GM21381 (cell line): Measurements from ENCODE around the gene SYT17.

Experiments
- ATAC-seq: cut with Tn5 transposase; IDR thresholded peaks from one replicate; pipeline ENCODE4 v1.9.1; 2021; ENCODE audit warnings: mild to moderate bottlenecking, moderate library complexity; ENCODE audit not compliant: unreplicated experiment

The SYT17 gene

DNA sequence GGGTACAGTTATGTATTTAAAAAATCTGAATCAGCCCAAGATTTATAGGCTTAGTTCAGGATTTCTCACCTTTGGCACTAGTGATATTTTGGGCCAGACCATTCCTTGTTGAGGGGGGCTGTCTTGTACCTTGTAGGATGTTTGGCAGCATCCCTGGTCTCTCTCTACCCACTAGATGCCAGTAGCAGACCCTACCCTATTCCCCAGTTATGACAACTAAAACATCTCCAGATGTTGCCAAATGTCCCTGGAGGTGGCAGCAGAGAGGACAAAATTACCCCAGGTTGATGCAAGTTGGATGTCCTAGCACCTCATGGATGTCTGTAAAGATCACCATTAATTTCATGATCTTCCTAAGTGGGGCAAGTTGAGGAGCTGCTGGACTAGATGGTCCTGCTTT lies 45.8 kb downstream of the SYT17 start:
- ATAC-seq = no peak

DNA sequence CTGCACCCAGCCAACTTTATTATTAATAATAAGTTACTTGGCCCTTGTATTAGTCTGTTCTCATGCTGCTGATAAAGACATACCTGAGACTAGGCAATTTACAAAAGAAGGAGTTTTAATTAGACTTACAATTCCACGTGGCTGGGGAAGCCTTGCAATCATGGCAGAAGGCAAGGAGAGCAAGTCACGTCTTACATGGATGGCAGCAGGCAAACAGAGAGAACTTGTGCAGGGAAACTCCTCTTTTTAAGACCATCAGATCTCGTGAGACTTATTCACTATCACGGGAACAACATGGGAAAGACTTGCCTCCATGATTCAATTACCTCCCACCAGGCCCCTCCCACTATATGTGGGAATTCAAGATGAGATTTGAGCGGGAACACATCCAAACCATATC lies 47.7 kb downstream of the SYT17 start:
- no peak for ATAC-seq

DNA sequence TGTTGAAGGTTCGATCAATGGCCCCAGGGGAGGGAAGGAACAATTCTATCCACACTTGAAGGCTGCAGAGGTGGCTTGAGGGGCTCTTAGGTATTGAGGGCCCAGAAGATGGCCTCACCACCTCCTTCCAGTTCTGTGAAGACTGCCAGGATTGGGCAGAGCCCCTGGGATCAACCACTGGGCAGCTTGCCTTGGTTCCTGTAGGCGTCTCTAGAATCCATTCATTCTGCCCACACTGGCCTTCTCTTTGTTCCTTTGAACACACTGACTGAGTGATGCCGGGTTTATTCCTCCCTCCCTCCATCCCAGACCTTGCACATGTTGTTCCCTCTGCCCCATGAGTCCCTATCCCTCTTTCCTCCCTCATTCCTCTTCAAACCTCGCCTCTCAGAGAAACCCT lies 50.5 kb downstream of the SYT17 start:
- ATAC-seq = no peak

DNA sequence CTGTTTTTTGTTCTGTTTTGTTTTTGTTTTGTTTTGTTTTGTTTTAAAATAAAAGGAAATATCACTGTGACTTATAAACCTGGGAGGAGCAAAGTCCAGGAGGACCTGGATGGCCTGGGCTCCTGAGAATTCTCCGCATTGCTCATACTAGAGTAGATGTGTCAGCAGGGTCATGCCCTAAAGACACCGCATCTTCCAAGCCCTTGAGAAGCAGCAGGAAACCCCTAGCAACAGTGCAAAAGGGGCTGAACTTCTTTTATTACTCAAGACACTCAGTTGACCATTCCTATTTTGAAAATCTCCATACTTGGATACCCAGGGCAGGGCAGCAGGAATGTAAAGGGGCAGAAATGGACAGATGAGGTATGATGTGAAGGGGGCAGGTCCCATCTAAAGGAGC lies 51.8 kb downstream of the SYT17 start:
- no peak for ATAC-seq

DNA sequence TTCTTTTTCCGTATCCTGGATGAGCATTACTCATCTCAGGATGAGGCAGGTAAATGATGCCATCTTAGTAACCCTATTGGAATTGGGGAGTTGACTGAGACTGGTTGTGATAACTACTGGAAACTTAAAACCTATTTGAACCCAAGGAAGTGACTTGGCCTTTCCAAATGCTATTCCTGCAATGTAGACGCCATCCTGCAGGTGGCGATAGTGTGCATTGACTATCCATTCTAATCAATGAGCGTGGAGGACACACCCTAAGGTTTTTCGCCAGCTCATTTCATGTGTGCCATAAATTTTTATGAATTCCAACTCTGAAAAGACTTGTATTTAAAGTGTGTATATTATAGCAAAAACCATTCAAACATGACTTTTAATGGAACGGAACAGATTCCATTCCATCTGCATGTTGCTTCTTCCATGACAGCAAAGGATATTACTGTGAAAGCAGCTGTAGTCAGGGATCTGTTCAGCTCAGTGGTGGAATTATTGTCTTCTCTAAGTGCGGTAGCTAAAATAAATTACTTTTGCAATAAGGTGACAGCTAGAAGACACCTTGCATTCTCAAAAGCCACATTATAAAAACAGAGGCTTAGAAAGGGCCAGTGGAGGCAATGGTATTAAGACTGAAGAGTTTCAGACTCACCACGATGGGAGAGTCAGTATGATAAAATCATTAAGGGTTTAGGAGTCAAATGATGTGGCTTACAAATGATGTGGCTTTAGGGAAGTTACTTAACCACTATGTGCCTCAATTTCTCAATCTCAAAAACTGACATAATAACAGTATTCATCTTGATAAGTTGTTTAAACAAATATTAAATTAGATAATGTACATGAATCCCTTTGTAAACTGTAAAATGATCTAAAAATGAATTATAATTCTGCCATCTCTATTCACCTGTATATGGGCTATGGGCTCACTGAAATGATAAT lies 55.5 kb downstream of the SYT17 start:
- no peak for ATAC-seq

DNA sequence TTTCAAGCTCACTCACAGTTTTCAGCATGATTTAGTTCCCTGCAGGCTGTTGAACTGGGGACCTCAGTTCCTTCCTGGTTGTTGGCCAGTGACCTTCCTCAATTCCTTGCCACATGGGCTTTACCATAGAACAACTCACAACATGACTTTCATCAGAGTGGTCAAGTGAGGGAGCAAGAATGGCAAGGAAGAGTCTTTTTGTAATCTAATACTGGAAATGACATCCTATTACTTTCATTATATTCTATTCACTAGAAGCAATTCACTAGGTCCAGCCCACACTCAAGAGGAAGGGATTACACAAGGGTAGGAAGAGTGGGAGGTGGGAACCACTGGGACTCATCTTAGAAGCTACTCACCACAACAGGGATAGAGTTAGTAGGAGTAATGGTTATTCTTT lies 57.6 kb downstream of the SYT17 start:
- no peak for ATAC-seq

DNA sequence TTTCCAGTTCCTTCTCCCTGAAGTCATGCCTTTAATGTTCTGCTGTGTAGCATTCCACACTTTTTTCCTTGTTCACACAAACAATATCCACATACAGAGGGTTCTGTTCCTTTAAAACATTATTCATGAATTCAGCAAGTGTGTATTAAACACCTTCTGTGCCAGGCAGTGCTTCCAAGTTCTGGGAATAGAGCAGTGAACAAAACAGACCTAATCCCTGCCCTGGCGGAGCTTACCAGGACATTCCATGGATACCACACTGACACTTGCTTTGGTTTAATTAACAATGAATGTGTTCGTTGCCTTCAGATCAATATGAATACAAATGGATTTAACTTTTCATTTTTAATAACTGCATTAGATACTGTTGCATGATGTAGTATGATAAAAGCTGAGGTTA lies 59.6 kb downstream of the SYT17 start:
- no peak for ATAC-seq

DNA sequence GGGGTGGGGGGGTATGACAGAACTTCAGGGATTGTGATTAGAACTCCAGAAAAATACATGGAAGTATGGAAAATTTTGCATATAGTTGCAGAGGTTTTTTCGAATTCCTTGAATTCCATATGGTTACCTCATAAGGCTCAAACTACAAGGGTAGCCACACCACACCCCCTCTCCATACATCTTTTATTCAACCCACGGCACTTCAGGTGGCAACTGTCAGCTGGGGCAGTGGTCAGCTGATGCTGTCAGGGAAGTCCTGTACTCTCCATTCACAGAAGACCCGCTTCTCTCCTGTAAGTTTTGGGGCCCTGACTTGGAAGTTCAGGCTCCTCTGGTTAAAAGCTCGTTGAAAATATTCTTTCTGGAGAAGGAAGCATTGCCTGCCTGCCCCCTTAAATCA lies 60.0 kb downstream of the SYT17 start:
- ATAC-seq = no peak

DNA sequence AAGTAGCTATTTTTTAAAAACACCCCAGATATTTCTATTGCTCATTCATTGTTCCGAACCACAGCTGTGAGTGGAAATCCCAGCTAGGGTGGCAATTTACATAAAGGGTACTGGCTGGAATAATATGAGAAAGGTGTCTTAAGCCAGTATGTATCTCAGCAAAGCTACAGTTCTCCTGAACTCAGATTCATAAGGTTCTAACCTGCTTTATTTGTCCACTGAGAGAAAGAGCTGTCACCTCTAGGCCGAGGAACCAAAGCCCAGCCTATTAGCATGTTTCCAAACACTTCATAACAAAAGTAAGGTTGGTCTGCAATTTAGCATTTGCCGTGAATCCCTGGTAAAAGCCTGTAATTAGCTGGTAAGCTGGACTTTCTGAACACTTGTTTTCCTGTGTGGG lies 60.5 kb downstream of the SYT17 start:
- no peak for ATAC-seq

DNA sequence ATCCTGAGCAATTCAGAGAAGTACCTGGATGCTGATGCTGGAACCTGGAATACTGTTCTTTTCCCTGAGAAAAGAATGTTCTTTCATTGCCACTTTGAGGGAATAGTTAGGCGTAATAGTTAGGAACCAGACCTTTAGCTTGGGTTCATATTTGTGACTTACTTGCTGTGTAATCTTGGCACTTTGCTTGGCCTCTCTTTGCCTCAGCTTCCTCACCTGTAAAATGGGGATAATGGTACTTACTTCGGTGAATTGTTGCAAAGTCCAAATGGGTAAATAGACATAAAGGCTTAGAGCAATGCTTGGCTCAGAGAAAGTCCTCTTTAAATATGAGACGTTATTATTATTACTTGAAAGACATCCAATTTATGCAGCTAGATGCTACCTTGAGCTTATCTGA lies 62.5 kb downstream of the SYT17 start:
- no peak for ATAC-seq

DNA sequence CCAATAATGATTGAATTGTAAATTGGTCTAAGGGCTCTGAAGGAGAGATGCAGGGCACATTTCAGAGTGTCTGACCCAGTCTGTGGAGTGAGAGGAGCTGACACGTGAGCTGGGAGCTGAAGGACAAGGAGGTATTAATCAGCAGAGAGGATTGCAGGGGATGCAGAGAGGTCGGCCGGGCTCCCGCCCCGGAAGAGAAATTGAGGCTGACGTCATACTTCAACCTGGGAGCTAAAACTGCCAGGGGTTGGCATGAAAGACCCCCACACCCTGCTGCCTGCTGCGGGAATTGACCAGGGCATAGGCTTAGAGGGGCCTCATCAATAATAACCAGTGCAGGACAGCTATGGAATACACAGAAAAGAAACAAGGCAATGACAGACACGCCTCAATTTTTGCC lies 63.8 kb downstream of the SYT17 start:
- no peak for ATAC-seq

DNA sequence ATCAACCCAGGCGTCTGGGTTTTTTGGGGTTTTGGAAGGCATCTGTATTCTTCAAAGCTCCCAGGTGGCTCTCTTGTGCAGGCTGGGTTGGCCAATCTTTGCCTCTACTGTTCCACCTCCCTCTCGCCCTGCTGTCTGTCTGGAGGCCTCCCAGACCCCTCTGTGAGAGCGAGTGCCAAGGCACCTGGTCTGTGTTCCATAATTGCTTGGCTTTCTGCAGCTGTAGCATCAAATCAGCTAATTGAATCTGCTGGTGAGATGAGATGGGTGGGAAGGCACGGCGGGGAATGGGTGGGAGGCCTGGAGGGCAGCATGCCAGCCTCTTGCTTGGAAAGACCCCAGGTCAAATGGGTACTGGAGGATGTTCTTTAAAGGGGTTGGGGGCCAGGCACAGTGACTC lies 64.9 kb downstream of the SYT17 start:
- ATAC-seq = no peak

DNA sequence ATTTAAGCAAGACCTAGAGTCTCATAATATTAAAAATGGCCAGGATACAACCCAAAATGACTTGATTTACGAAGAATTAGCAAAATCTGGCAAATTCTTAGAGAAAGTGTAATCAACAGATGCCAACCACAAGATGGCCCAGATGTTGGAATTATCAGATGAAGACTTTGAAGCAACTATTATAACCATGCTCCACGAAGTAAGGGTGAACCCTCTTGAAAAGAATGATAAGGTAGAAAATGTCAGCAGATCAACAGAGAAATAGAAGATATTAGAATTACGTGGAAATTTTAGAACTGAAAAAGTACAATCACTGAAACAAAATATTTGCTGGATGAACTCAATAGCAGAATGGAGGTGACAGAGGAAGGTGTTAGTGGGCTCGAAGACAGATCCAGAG lies 67.4 kb downstream of the SYT17 start:
- ATAC-seq = no peak

DNA sequence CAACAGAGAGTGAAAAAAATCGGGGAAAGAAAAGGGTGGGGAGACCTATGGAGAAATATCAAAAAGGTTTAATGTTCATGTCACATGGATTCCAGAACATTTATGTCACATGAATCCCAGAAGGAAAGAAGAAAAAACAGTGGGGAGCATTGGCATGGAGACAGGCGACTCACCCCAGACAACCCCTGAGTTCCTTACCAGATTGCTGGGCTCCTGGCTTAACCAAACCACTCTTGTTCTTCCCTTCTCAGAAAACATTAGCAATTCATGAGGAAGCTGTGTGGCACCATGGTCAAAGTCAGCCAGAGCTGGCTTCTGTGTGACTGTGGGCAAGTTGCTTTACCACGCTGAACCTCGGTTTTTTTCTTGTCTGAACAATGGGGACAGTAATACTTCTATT lies 67.8 kb downstream of the SYT17 start:
- ATAC-seq = no peak

DNA sequence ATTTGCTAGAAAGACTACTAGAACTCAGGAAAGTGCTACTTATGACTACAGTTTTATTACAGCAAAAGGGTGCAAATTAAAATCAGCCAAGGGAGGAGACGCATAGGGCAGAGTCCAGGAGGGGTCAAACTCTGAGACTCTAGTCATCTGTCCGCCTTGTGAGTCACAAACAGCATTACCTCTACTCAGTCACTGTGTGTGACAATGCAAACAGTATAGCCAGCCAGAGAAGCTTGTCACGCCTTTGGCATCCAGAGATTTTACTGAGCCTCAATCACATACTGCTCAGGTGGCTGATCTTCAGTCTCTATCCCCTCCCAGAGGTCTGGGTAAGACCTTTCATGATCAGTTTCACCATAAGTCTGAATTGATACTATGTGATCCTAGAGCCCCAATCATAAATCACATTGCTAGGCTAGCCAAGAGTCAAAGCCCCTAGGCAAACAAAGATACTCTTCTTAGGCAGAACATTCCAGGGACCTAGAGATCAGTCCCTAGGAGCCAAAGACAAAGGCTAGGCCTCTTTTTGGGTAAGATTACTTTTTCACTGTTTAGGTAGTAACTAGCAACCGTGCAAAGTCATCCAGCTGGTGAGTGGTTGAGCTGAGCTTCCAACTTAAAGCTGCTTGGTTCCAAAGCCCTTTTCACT lies 68.6 kb downstream of the SYT17 start:
- ATAC-seq = no peak

DNA sequence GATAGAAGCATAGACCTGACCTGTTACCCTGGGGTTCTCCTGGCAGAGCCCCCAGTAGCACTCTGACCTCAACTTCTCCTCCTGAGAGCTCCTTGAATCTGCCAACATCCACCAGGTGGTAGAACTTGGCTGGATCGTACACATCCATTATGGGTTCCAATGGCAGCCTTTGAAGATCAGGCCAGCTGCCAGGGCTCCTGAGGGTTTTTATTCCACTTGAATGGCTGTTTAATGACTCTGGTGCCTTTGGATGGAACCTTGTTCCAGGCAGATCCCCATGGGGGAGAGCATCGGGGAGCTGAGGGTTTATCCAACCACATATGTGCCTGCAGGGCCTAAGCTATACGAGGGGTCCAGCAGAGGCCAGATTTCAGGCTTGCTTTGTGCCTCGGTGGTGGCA lies 70.4 kb downstream of the SYT17 start:
- no peak for ATAC-seq

DNA sequence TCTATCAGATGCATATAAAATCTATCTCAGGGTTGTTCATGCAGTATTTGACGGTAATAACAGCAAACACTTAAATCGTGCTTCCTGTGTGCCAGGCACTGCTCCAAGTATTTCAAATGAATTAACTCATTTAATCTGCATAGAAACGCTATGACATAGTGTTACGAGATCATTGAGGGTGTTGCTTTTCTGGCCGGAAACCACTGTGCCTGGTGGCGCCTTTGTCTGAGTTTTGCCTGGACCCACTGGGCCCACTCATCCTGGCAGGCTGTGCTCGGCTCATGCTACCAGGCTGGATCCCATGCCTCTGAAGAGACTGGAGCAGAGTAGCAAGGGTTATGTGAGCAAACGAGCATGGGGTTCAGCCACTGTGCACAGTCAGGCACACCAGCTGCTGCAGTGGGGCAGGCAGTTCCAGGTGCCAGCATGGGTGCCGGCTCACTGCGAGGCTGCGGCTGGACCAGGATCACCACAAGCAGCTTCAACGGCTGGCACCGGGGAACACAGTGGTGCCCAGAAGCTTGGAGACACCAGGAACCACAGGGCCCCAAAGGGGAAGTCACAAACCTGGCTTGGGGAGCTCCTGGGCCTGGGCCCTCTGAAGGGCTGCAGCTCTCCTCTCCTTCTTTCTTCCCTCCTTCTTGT lies 71.6 kb downstream of the SYT17 start:
- ATAC-seq = no peak

DNA sequence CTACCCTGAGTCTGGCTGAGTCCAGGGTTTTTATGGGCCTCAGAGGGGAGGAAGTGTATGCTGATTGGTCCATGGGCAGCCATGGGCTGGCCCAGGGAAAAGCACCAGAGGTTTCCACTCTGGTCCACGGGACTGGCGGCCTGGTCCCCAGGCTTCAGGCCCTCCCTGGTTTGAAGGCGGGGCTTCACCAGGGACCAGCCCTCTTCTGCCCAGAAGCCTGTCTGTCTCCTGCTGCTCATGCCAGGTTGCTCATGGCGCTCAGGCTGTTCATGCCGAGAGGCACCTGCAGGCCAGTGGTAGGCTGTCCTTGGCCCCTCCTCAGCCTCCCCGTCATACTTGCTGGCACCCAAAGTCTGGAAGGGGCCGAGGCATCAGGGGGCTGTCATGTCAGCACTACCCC lies 72.5 kb downstream of the SYT17 start:
- ATAC-seq = no peak

DNA sequence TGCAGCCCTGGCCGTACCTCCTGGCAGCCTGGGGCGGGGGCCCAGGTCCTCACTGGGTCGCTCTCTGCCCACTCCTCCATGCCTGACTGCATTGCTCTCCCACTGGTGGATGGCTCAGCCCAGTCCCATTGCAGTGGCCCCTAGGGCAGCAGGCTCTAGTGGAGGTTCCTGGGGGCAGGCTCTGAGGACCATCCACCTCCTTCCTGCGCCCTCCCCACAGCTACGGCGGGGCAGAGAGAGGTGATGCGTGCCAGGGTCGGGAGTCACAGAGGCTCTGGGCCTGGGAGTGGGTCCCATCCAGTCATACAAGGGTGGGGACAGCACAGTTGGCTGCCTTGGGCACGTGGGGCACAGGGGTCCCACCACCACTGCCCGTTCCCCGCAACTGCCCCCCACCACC lies 73.5 kb downstream of the SYT17 start:
- no peak for ATAC-seq

DNA sequence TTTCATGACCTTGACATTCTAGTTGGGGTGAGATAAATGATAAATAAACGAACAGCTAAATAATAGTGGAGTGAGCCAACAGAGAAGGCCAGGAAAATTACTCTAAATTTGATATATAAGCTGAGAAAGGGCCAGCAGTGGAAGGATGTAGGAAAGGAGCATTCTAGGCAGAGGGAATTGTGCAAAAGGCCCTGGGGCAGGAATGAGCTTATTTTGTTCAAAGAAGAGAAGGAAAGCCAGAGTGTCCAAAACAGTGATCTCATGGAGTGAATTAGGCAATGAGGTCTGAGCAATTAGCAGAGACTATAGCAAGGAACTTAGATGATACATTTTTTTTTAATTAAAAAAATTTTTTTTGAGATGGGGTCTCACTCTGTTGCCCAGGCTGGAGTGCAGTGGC lies 74.1 kb downstream of the SYT17 start:
- ATAC-seq = no peak

DNA sequence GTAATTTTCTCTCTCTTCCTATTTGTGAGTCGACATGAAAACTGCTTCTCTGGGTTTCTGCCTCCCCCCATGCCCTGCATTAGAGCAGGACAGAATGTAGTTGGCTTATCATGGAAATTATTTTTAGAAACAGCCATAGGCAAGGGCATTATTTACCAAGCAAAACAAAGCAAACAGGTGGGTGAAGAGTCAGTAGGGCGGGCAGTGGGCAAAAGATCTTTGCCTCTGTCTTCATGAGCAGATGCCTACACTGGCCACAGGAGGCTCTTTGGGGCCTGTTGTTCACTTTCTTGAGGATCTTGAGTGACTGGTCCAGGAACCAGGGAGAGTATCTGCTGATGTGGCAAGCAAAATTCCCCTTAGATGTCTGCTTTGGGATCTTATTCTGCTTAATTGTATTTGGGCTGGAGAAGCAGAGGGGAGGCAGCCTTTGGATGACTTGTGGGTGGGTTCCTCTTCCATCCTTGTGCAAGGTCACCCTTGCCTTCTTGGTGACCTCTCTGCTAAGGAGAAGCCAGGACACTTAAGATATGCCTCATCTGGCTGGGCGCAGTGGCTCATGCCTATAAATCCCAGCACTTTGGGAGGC lies 75.0 kb downstream of the SYT17 start:
- no peak for ATAC-seq
